Stimulated activated CD4-positive, alpha-beta T cell treated with anti-CD3 and anti-CD28 coated beads, Interleukin-4, amount 100 ng/mL, for 24 hours (primary cell): ENCODE measurements around the gene RCL1.

Source experiments
- DNase-seq: peaks from one replicate; pipeline ENCODE4 v3.0.0-alpha.2; 2020

RCL1 gene

DNA sequence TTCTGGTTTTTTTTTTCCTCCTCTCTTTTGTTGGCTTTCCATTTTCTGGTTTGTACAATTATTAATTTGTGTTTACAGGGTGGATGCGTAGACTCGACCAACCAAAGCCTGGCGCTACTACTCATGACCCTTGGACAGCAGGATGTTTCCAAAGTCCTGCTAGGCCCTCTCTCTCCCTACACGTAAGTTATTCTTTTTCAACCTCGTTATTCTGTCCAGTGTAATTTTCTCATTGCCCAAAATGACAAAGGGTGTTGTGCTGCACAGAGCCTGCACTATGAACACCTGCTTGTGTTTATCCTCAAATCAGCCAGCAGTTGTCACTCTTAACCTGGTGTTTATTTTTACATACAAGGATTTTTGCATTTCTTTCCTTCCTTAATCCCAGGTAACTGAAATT, 56.6 kb downstream of the RCL1 start:
- DNase-seq: no peak

DNA sequence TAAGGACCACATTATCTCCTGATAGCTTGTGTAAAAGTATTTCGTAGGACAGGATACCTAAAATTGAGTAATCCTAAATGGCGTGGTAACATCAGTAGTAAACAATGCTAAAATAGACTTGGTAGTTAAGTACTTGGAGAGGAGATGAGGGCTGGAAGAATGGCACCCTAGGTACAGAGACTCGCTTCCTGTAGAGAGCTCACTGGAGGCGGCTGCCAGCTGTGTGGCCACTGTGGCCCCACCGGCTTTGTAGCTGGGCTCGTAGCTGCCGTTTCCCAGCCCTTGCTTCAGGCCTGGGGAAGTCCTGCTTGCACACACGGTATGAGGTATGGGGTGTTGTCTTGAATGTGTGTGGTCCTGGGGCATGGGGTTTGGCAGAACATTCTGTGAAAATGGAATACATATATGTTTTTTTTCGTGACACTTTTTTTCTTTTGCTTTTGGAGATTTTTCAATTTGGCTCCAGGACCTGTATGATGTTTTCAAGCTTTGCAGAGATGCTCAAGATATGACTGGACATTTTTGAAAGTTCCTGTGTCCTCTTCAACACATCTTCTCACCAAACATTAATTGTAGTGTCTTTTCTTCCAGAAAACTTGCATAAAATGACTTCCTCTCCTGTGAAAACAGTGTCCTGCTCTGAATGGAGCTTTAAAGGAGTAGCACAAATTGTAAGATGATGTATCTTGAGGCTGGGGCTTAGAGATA, 58.0 kb downstream of the RCL1 start:
- DNase-seq: no peak

- DNase-seq: no peak
These were observed 59.7 kb downstream of the RCL1 start for GRCh38 chr9:4852419-4852818.

DNA sequence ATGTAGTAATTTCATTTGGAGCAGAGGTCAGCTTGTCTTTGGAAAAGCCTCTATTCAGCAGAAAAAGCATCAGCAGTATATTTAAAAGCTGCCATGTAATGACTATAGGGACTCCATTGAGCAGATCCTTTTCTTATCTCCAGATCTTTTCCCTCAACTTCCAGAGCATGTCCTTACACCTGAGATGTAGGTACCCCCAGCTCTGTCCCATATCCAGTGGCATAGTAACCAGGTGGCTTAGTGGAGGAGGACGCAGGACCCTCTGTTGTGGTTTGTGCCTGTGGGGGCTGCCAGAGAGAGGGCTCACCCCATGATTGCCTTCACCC, 61.5 kb downstream of the RCL1 start:
- no peak for DNase-seq

GRCh38 chr9:4855841-4856240, 63.1 kb downstream of the RCL1 start:
- DNase-seq: no peak

DNA sequence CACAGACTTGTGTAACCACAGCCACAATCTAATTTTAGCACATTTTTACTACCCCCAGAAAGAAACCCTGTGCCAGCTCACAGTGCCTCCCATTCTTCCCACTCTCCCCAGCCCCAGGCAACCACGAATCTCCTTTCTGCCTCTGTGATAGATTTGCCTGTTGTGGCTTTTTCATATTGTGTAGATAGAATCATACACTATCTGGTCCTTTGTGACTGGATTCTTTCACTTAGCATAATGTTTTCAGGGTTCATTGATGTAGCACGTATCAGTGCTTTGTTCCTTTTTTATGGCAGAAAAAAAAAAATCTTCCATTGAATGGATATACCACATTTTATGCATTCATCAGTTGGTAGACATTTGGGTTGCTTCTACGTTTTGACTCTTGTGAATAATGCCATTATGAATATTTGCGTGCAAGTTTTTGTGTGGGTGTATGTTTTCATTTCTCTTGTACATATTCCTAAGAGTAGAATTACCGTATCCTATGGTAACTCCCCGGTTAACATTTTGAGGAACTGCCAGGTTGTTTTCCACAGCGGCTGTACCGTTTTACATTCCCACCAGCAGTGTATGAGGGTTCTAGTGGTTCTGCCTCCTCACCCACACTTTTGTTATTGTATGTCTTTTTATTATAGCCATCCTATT, 64.5 kb downstream of the RCL1 start:
- no peak for DNase-seq

GRCh38 chr9:4859035-4859434, 66.3 kb downstream of the RCL1 start:
- no peak for DNase-seq

- no peak for DNase-seq
These were observed 67.6 kb downstream of the RCL1 start for GRCh38 chr9:4860383-4860782.

- no peak for DNase-seq
These were observed 68.4 kb downstream of the RCL1 start for GRCh38 chr9:4861145-4861544.

DNA sequence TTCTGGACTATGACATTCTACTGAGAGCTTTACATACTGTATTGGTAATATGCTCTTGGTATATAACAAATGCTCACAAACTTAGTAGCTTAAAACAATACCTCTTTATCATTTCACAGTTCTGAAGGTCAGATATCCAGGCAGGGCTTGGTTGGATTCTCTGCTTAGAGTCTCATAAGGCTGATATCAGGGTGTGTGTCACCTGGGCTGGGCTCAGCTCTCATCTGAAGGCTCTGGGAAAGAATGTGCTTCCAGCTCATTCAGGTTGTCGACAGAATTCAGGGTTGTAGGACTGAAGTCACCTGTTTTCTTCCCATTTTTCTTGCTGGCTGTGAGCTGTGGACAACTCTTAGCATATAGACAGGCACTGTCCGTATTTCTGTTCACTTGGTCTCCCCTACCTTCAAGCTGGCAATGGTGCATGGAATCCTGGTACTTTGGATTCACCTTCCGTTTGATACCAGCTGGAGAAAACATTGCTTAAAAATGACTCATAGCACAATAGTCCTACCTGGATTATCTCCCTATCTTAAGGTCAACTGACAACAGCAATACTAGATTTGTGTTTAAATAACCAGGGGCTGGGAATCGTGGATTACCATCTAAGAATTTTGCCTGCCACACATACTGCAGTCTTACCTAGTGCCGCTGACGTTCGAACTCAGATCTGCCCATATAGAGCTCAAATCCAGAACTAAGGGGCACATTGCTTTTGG, 69.2 kb downstream of the RCL1 start:
- DNase-seq: no peak

GRCh38 chr9:4862506-4863250, 69.9 kb downstream of the RCL1 start:
- no peak for DNase-seq

DNA sequence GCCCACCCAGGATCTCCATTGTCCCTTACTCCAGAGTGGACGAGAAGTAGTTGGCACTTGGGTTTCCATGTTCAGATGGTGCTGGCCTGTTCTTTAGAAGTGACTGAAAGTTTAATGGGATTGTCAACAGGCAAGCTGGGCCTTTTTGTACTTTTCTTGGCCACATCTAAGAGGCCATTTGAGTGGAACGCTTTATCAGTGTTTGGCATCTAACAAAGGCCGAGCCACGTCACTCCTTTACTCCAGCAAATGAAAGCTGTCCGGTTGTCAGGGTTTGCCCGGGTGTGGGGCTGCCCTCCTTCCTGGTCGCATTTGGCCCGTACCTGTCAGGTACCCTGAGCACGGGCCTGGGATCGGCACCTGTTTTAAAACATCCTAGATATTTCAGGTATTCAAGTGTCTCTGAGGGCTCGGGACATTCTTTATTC, 71.5 kb downstream of the RCL1 start:
- no peak for DNase-seq

- DNase-seq: no peak
These were observed 72.0 kb downstream of the RCL1 start for GRCh38 chr9:4864698-4865097.

GRCh38 chr9:4865681-4866080, 72.9 kb downstream of the RCL1 start:
- DNase-seq: no peak

DNA sequence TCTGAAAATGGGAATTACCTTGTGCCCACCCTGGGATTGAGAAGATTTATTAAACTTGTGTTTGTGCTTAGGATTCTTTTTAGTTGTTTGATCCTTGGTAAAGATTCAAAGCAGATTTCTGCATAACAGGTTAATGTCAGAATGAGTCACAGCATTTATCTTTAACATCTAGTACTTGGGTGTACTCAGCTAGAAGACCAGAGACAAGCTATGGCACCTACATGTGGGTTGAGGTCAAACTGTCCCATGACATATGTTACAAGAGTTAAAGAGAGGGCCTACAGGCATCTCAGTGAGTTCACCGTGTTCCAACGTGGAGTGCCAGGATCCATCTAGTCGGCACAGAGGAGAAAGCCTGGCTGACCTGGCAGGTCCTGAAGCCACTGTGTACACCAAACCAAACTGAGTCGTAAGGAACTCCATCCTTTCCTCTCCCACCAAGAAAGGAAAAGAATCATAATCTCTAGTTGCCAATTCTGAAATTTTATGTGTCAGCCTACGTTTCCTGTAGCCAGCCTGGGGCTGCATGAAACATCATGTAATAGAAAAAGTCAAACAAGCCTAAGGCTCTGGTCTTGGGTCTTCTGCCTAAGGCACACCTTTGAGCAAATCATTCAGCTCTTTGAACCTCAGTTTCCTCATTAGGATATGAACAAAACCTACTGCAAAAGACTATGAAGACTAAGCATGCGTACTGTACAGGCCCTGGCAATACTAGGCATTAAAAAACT, 73.7 kb downstream of the RCL1 start:
- DNase-seq: no peak

- no peak for DNase-seq
These were observed 80.3 kb downstream of the RCL1 start for GRCh38 chr9:4873066-4873465.

GRCh38 chr9:4875559-4875958, 82.8 kb downstream of the RCL1 start:
- no peak for DNase-seq

DNA sequence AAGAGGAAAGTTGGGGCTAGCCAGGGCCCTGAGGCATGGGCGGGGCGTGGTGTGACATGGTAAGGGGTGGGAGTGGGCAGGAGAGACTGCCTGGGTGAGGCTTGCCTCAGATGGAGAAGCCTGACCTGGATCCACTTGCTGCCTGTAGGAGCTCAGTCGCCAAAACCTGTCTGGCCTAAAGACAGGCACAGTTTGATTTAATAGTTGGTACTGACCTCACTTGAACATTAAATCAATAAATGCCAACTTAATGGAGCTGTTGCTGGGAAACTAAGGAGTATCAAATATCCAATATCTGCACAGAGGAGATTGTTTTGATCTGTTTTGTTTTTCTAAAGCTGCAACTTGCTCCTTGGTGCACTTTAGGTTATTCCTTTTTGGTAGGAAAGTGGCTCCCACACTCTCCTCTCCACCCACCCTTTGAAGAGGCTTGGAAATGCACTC, 86.4 kb downstream of the RCL1 start:
- no peak for DNase-seq

DNA sequence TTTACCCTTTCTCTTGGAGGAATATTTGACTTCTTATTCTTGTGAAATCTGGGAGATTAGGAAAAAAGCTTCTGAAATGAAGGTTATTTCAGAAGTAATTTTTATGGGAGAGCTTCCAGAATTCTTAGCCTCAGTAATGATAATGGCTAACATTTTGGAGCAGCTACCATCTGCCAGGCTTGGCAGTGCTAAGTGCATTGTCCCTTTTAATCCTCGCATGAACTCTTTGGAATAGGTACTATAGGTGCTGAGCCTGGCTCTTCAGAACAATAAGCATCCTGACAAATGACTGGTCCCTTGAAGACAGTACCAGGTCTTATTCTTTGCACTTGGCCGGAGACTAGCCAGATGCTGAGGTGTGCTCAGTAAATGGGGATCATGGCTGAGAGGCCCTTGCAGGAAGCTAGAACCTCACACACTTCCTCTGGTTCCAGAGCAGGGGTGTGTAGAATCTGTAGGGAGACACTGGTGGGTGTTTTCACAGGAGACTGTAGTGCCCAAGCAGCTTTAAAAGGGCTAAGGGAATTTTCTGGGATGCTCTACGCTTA, 90.7 kb downstream of the RCL1 start:
- no peak for DNase-seq

GRCh38 chr9:4886698-4887097, 94.0 kb downstream of the RCL1 start:
- DNase-seq: no peak

GRCh38 chr9:4887556-4887955, 94.8 kb downstream of the RCL1 start:
- DNase-seq: no peak

DNA sequence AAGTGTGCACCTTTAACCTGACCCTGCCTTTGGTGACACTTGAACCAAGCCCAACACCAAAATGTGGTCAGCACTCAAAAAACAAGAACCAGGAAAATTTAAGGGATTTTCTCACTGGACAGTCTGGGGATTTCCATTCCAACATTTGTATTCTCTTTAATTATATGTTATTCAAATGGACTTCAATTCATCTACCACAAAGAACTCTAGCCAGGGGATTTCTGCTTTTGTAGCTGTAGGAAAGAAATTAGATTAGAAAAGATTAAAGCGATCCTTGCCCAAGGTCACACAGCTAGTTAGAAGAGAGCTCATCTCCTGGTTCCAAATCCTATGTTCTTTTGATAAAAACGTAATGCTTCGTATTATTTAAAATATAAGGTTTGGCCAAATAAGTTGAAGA, 97.5 kb downstream of the RCL1 start:
- no peak for DNase-seq

DNA sequence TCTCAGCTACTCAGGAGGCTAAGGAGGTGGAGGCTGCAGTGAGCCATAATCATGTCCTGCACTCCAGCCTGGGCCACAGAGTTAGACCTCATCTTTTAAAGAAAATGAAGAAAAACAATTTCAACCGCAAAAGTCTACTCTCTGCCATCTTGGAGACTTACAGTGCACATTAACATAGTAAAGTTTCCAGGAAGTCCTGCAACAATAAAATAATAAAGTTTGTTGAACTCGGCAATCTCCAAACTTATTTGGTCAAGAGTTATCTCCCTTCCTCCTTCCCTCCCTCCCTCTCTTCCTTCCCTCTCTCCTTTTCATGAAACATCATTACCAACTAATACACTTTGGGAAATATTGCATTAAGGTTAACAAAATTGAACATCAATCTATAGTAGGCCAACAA, 98.2 kb downstream of the RCL1 start:
- no peak for DNase-seq
